HEK293 (cell line): ENCODE data around the gene SETD7.
"Not testable (repeated sequence)": the region's sequence is repeated elsewhere in the genome, so short reads cannot be mapped to it uniquely, and the experiment has no call there.

Experiments used
- CTCF ChIA-PET: fragments of 350-600 bp; formaldehyde crosslinking; extraction: SDS; loops from one replicate; lab custom pipeline; 2021; ENCODE audit warnings: antibody characterized with exemption; lab: Yijun Ruan, JAX
- POLR2A ChIA-PET: fragments of 300-600 bp; formaldehyde crosslinking; extraction: SDS; loops from one replicate; lab custom pipeline; 2020; ENCODE audit warnings: antibody characterized with exemption, inconsistent platforms; lab: Yijun Ruan, JAX
- H3K27ac ChIP-seq: fragments of 200-500 bp; sonication (Bioruptor generic); 2 replicates; pipeline ENCODE4 v1.5.1; 2014; ENCODE audit warnings: low read depth, low read length, control low read depth, inconsistent platforms; ENCODE audit errors: extremely low read depth
- H3K36me3 ChIP-seq, 2 experiments: fragments of 200-500 bp in 1 of 2; sonication (Bioruptor generic) in 1 of 2; 1 replicate in 1 of 2; 2 replicates in 1 of 2; pipeline ENCODE4 v1.5.1; 2014 to 2017; ENCODE audit warnings: inconsistent platforms in 2 of 2, low read length in 2 of 2; ENCODE audit not compliant: control insufficient read depth in 2 of 2, insufficient read depth in 1 of 2
- H3K4me1 ChIP-seq: fragments of 200-500 bp; sonication (Bioruptor generic); 2 replicates; pipeline ENCODE4 v1.5.1; 2014; ENCODE audit warnings: mild to moderate bottlenecking, low read length, inconsistent platforms; ENCODE audit not compliant: control insufficient read depth, insufficient read depth
- H3K4me3 ChIP-seq: 2 replicates; pipeline ENCODE4 v1.5.1; 2011; ENCODE audit warnings: low read depth, mild to moderate bottlenecking, control low read depth, low read length, moderate library complexity
- H3K9me3 ChIP-seq: fragments of 200-500 bp; sonication (Bioruptor generic); 2 replicates; pipeline ENCODE4 v1.5.1; 2014; ENCODE audit warnings: low read depth, low read length, inconsistent platforms; ENCODE audit not compliant: control insufficient read depth, insufficient read depth
- KLF1 ChIP-seq: fragments of 450-650 bp; formaldehyde crosslinking; IDR thresholded peaks from 2 replicates; pipeline ENCODE4 v1.5.1; 2016; ENCODE audit warnings: missing biosample characterization, missing genetic modification characterization
- PBX3 ChIP-seq: sonication (generic); formaldehyde crosslinking; IDR thresholded peaks from 2 replicates; pipeline ENCODE4 v1.8.1; 2022; ENCODE audit warnings: mild to moderate bottlenecking, moderate library complexity, missing genetic modification reagents
- PRDM1 ChIP-seq: fragments of 450-650 bp; formaldehyde crosslinking; IDR thresholded peaks from 2 replicates; pipeline ENCODE4; 2016; ENCODE audit warnings: missing biosample characterization, missing genetic modification characterization
- ZNF146 ChIP-seq: fragments of 450-650 bp; formaldehyde crosslinking; IDR thresholded peaks from 2 replicates; pipeline ENCODE4 v1.5.1; 2016; ENCODE audit warnings: missing biosample characterization, missing genetic modification characterization
- ZNF18 ChIP-seq: fragments of 450-650 bp; formaldehyde crosslinking; IDR thresholded peaks from 2 replicates; pipeline ENCODE4 v1.5.1; 2016; ENCODE audit warnings: missing biosample characterization, missing genetic modification characterization
- ZNF202 ChIP-seq: fragments of 450-650 bp; formaldehyde crosslinking; IDR thresholded peaks from 2 replicates; pipeline ENCODE4 v1.5.1; 2016; ENCODE audit warnings: missing biosample characterization, missing genetic modification characterization, borderline replicate concordance
- ZNF221 ChIP-seq: fragments of 450-650 bp; formaldehyde crosslinking; IDR thresholded peaks from 2 replicates; pipeline ENCODE4 v1.5.1; 2017; ENCODE audit warnings: missing biosample characterization, missing genetic modification characterization, borderline replicate concordance
- ZNF280C ChIP-seq: fragments of 450-650 bp; formaldehyde crosslinking; IDR thresholded peaks from 2 replicates; pipeline ENCODE4 v1.5.1; 2016; ENCODE audit warnings: missing biosample characterization, missing genetic modification characterization
- ZNF416 ChIP-seq: fragments of 450-650 bp; formaldehyde crosslinking; IDR thresholded peaks from 2 replicates; pipeline ENCODE4 v1.5.1; 2016; ENCODE audit warnings: missing biosample characterization, missing genetic modification characterization
- ZNF529 ChIP-seq: fragments of 450-650 bp; formaldehyde crosslinking; IDR thresholded peaks from 2 replicates; pipeline ENCODE4 v1.5.1; 2017; ENCODE audit warnings: missing genetic modification characterization, missing biosample characterization; ENCODE audit not compliant: insufficient replicate concordance
- ZNF580 ChIP-seq: fragments of 450-650 bp; formaldehyde crosslinking; IDR thresholded peaks from 2 replicates; pipeline ENCODE4 v1.5.1; 2016; ENCODE audit warnings: missing biosample characterization, missing genetic modification characterization
- ZNF585B ChIP-seq: fragments of 450-650 bp; formaldehyde crosslinking; IDR thresholded peaks from 2 replicates; pipeline ENCODE4 v1.5.1; 2016; ENCODE audit warnings: missing biosample characterization, missing genetic modification characterization
- ZNF670 ChIP-seq: fragments of 450-650 bp; formaldehyde crosslinking; IDR thresholded peaks from 2 replicates; pipeline ENCODE4 v1.5.1; 2016; ENCODE audit warnings: missing biosample characterization, missing genetic modification characterization, low read depth
- ZNF677 ChIP-seq: fragments of 450-650 bp; IDR thresholded peaks from 2 replicates; pipeline ENCODE4 v1.5.0; 2018; ENCODE audit warnings: missing biosample characterization, mild to moderate bottlenecking, missing genetic modification characterization, moderate library complexity
- ZNF791 ChIP-seq: fragments of 450-650 bp; formaldehyde crosslinking; IDR thresholded peaks from 2 replicates; pipeline ENCODE4 v1.5.1; 2016; ENCODE audit warnings: missing biosample characterization, missing genetic modification characterization
- ZSCAN5A ChIP-seq: fragments of 450-650 bp; formaldehyde crosslinking; IDR thresholded peaks from 2 replicates; pipeline ENCODE4 v1.5.1; 2016; ENCODE audit warnings: missing biosample characterization, missing genetic modification characterization

SETD7 gene

GRCh38 chr4:139468756-139469155 is 87.3 kb downstream of the SETD7 start:
- H3K9me3 ChIP-seq, H3K27ac ChIP-seq, H3K4me1 ChIP-seq, POLR2A ChIA-PET, H3K4me3 ChIP-seq: not testable (repeated sequence)
- CTCF ChIA-PET = interaction anchor here (0.6 kb wide), 1 partner anchor 137 kb away, joined by 3 read pairs; no protein-coding TSS in a partner anchor
- TF ChIP-seq ZNF791 (tag by site-specific recombination) = peak; percentile 99
- peaks cover 0 to 15% of the 10 kb centered on the region in 2 experiments; a peak in 1 of 3 replicates for H3K36me3 ChIP-seq

- H3K4me3 ChIP-seq = no peak overlapping the region
- H3K27ac ChIP-seq = no peak overlapping the region
- POLR2A ChIA-PET = no interaction called here
- peaks cover 0 to 2% of the 10 kb centered on the region in 2 experiments; a peak in 1 of 3 replicates for H3K36me3 ChIP-seq
- CTCF ChIA-PET = no interaction called here
- TF ChIP-seq ZNF416 (tag by site-specific recombination) = no peak
- no peak for TF ChIP-seq KLF1 (tag by site-specific recombination)
- TF ChIP-seq ZNF280C = no peak
- TF ChIP-seq ZNF529 (tag by site-specific recombination) = no peak
- no peak for TF ChIP-seq ZNF585B (tag by site-specific recombination)
- no peak for TF ChIP-seq ZNF18
- TF ChIP-seq ZNF221 (tag by site-specific recombination) = no peak
- TF ChIP-seq ZNF202 (tag by site-specific recombination) = no peak
- no peak for TF ChIP-seq PRDM1
- no peak for TF ChIP-seq ZNF670 (tag by site-specific recombination)
- no peak for TF ChIP-seq PBX3 (CRISPR knock-in tag)
- TF ChIP-seq ZSCAN5A (tag by site-specific recombination) = no peak
- no peak for TF ChIP-seq ZNF677
- no peaks in the 10 kb centered on the region for H3K9me3 ChIP-seq
- no peaks in the 10 kb centered on the region for H3K4me1 ChIP-seq
Measured at GRCh38 chr4:139465922-139466321, 90.1 kb downstream of the SETD7 start.

- H3K4me1 ChIP-seq, POLR2A ChIA-PET, CTCF ChIA-PET, H3K27ac ChIP-seq, H3K4me3 ChIP-seq, H3K36me3 ChIP-seq, H3K9me3 ChIP-seq: not testable (repeated sequence)
- TF ChIP-seq ZNF146 (tag by site-specific recombination) (peak; percentile 95), ZNF580 (tag by site-specific recombination) (peak; percentile 59; the same call in 1 of the 2 replicates)
Measured at GRCh38 chr4:139464512-139464911, 91.5 kb downstream of the SETD7 start.
